OCI-LY3 (cell line): ENCODE measurements around the gene LHPP.

ENCODE experiments used
- H2AFZ ChIP-seq: fragments of 200-600, 300-600 bp; shearing (Covaris generic); 2 replicates; pipeline ENCODE4 v1.6.0; 2014; ENCODE audit warnings: antibody characterized with exemption, low read depth, low read length
- H3K27ac ChIP-seq: fragments of 200-600, 300-600 bp; sonication (generic); 2 replicates; pipeline ENCODE4 v1.5.1; 2014; ENCODE audit warnings: mild to moderate bottlenecking, low read length, moderate library complexity, mixed read lengths
- H3K27me3 ChIP-seq: fragments of 200-600, 300-600 bp; sonication (generic); 2 replicates; pipeline ENCODE4 v1.6.1; 2014; ENCODE audit warnings: low read depth, low read length, mixed read lengths
- H3K36me3 ChIP-seq: fragments of 200-600, 300-600 bp; sonication (generic); replicated peaks from 2 replicates; pipeline ENCODE3; 2014; ENCODE audit warnings: low read depth, low read length, mixed read lengths
- H3K4me1 ChIP-seq: fragments of 300-600, 200-600 bp; sonication (generic); 2 replicates; pipeline ENCODE4 v1.6.1; 2014; ENCODE audit warnings: low read length, mixed read lengths
- H3K4me2 ChIP-seq: fragments of 200-600, 300-600 bp; sonication (generic); 2 replicates; pipeline ENCODE4 v1.6.1; 2014; ENCODE audit warnings: low read length, mixed read lengths
- H3K4me3 ChIP-seq: fragments of 300-600, 200-600 bp; sonication (generic); 2 replicates; pipeline ENCODE4 v1.5.1; 2014; ENCODE audit warnings: antibody characterized with exemption, mild to moderate bottlenecking, low read length, moderate library complexity
- H3K79me2 ChIP-seq: fragments of 300-600, 200-600 bp; shearing (Covaris generic); 2 replicates; pipeline ENCODE4 v1.6.1; 2014; ENCODE audit warnings: mild to moderate bottlenecking, low read length, mixed read lengths
- H3K9ac ChIP-seq: fragments of 300-600, 200-600 bp; shearing (Covaris generic); 2 replicates; pipeline ENCODE4 v1.6.0; 2014; ENCODE audit warnings: mild to moderate bottlenecking, low read length, moderate library complexity
- H3K9me3 ChIP-seq: fragments of 200-600, 300-600 bp; shearing (Covaris generic); 2 replicates; pipeline ENCODE4 v1.6.1; 2014; ENCODE audit warnings: low read length, mixed read lengths; ENCODE audit not compliant: insufficient read depth
- H4K20me1 ChIP-seq: fragments of 200-600, 300-600 bp; sonication (generic); 2 replicates; pipeline ENCODE4 v1.6.1; 2016; ENCODE audit warnings: low read length, mixed read lengths; ENCODE audit not compliant: insufficient read depth
- EZH2phosphoT487 ChIP-seq: fragments of 200-600 bp; shearing (Covaris generic); IDR thresholded peaks from 2 replicates; pipeline ENCODE4 v1.6.1; 2018; ENCODE audit warnings: antibody characterized with exemption, mixed run types, low read depth
- TF ChIP-seq, protein P1 (sequence below): fragments of 200-600, 300-600 bp; sonication (generic); IDR thresholded peaks from 2 replicates; pipeline ENCODE4 v1.5.1; 2014; ENCODE audit warnings: antibody characterized with exemption, low read length, low read depth

The LHPP gene

DNA sequence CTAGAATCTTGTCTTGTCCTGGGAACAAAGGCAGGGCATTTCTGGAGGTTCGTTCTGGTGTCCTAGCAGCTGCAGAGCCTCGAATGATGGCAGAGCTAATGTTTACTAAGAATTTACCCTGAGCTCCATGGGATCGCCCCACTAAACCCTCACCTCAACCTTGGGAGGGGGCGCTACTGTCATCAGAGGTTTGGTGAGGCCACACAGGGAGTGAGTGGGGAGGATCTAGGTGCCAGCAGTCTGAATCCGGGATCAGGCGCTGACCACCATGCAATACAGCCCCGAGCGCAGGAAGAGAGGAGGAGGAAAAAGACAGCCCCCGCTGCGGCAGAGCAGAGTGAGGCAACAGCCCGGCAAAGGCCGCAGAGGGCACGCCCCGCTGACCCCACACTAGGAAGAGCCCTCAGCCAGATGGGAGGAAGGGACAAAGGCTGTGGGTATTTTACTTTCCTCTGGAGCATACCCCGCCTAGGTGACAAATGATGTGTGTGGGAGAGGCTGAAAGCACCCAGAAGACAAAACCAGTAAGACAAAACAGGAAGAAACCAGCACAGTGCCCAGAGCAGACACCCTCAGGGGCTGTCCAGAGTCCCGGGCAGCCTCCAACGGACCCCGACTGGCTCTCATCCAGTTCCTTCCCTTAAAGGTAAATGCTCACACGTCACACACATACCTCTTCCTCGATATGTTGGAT is 179.1 kb downstream of the LHPP start:
- Histone ChIP-seq H3K9me3 (no peaks in the 10 kb centered on the region), H3K79me2 (peaks cover 21% of the 10 kb centered on the region), H2AFZ (no peak overlapping the region), H3K4me3 (no peak overlapping the region), H3K36me3 (peaks cover 5% of the 10 kb centered on the region), H3K27ac (no peak overlapping the region), H3K4me1 (peaks cover 50% of the 10 kb centered on the region), H3K4me2 (no peak overlapping the region), H4K20me1 (peaks cover 70% of the 10 kb centered on the region), H3K9ac (no peak overlapping the region), H3K27me3 (no peaks in the 10 kb centered on the region)
- TF ChIP-seq, protein P1, sequence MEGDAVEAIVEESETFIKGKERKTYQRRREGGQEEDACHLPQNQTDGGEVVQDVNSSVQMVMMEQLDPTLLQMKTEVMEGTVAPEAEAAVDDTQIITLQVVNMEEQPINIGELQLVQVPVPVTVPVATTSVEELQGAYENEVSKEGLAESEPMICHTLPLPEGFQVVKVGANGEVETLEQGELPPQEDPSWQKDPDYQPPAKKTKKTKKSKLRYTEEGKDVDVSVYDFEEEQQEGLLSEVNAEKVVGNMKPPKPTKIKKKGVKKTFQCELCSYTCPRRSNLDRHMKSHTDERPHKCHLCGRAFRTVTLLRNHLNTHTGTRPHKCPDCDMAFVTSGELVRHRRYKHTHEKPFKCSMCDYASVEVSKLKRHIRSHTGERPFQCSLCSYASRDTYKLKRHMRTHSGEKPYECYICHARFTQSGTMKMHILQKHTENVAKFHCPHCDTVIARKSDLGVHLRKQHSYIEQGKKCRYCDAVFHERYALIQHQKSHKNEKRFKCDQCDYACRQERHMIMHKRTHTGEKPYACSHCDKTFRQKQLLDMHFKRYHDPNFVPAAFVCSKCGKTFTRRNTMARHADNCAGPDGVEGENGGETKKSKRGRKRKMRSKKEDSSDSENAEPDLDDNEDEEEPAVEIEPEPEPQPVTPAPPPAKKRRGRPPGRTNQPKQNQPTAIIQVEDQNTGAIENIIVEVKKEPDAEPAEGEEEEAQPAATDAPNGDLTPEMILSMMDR: no peak
- no peak for TF ChIP-seq EZH2phosphoT487

DNA sequence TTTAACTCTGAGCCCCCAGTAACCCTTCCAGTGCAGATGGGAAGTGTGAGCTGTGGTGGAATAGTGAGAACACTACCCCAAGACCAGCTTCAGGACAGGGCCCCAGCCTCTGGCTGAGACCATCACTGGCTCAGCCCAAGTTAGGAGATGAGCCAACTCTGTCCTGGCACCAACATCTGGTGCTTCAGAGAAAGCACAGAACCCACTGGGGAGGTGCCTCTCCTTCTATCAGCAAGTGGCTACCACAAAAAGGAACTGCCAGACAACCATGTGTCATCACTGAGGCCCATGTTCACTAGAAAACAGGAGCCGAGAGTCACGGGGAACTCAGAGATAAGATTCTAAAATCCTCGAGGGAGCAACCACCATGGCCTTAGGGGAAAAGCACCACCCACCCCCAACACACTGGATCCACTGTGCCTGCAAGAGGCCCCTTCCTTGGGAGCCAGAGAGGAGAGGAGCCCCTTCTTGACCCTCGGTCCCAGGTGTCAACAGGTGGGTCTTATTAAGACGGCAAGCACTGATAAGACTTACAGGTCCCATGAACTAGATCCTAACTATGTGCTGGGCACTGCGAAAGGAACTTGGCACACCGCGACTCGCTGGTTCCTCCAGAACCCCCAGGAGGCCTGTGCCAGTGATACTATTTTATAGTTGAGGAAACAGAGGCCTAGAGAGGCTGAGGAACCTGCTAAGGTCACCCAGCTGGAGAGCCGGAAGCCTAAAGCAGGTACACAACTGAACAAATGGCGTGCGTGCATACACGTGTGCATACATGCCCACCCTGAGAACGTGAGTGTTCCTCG is 179.9 kb downstream of the LHPP start:
- TF ChIP-seq, protein P1: no peak
- TF ChIP-seq EZH2phosphoT487: no peak
- Histone ChIP-seq H3K4me3 (no peak overlapping the region), H3K27ac (no peak overlapping the region), H3K79me2 (peaks cover 21% of the 10 kb centered on the region), H3K27me3 (no peaks in the 10 kb centered on the region), H2AFZ (no peak overlapping the region), H4K20me1 (peaks cover 69% of the 10 kb centered on the region), H3K4me2 (0 out of 2 replicates have a peak overlapping the region, but pooled peaks have one; percentile 12), H3K36me3 (peaks cover 3% of the 10 kb centered on the region), H3K9ac (no peak overlapping the region), H3K9me3 (no peaks in the 10 kb centered on the region), H3K4me1 (peaks cover 49% of the 10 kb centered on the region)

DNA sequence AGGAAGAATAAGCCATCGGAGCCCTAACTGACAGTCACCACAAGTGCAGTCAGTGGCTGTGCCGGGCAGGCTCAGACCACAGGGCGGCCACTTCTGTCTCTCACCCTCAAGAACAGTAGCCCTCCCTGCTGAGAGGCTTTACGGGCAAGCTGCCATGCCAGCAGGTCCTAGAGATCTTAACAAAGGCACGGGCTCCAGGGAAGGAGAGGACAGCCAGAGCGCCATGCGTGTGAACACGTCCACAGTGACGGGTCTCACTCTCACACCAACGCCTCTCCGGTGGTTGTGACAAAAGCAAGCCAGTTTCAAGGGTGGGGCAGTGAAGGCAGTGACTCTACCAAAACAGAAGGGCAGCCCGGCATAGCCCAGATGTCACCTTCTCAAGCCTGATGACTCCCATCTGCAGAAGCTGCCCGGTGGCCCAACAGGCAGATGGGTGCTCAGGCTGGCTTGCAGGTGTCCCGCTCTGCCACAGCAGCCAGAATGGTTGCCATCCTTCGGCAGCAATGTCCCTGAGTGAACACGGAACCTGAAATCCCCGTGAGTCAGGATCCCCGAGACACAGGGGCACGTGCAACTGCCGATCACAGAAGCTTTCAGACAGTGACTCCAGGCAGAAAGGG is 180.6 kb downstream of the LHPP start:
- Histone ChIP-seq H3K4me2 (no peak overlapping the region), H3K27me3 (no peaks in the 10 kb centered on the region), H2AFZ (no peak overlapping the region), H3K9me3 (no peaks in the 10 kb centered on the region), H3K4me3 (no peak overlapping the region), H4K20me1 (peaks cover 64% of the 10 kb centered on the region), H3K9ac (no peak overlapping the region), H3K4me1 (peaks cover 42% of the 10 kb centered on the region), H3K36me3 (peaks cover 3% of the 10 kb centered on the region), H3K79me2 (peaks cover 20% of the 10 kb centered on the region), H3K27ac (no peak overlapping the region)
- TF ChIP-seq, protein P1: no peak
- TF ChIP-seq EZH2phosphoT487: no peak
